GM12878 (cell line): ENCODE measurements around the gene KIFBP.

Experiments used
- FOXM1 ChIP-seq: IDR thresholded peaks from 2 replicates; pipeline ENCODE4 v1.6.1; 2012; ENCODE audit warnings: low read depth, mild to moderate bottlenecking, inconsistent platforms, low read length, moderate library complexity
- KDM1A ChIP-seq: fragments of 200-600 bp; sonication (generic); IDR thresholded peaks from 2 replicates; pipeline ENCODE4 v1.6.1; 2016; ENCODE audit warnings: borderline replicate concordance
- MXI1 ChIP-seq: fragments of 150-350 bp; IDR thresholded peaks from 2 replicates; pipeline ENCODE4 v1.6.1; 2011; ENCODE audit warnings: low read depth, mild to moderate bottlenecking, inconsistent platforms, low read length, improper control_type of control experiment
- TAF1 ChIP-seq: IDR thresholded peaks from 2 replicates; pipeline ENCODE4 v1.6.1; 2011; ENCODE audit warnings: mild to moderate bottlenecking, low read depth, low read length, borderline replicate concordance
- TF ChIP-seq, protein P1 (sequence below), 3 experiments: IDR thresholded peaks in 2 of 3; conservative IDR thresholded peaks in 1 of 3; 2 replicates each; pipeline ENCODE4 v1.5.1; 2011; ENCODE audit warnings: low read depth in 3 of 3, low read length in 3 of 3, mild to moderate bottlenecking in 3 of 3, control low read depth in 2 of 3, moderate library complexity in 2 of 3, inconsistent platforms in 1 of 3, mixed read lengths in 1 of 3; ENCODE audit not compliant: control insufficient read depth in 2 of 3, insufficient read depth in 1 of 3; ENCODE audit errors: extremely low read depth in 1 of 3
- TF ChIP-seq, protein P2 (sequence below): fragments of 150-350 bp; IDR thresholded peaks from 2 replicates; pipeline ENCODE4 v1.6.1; 2016; ENCODE audit warnings: low read depth, low read length

- TF ChIP-seq, protein P1, sequence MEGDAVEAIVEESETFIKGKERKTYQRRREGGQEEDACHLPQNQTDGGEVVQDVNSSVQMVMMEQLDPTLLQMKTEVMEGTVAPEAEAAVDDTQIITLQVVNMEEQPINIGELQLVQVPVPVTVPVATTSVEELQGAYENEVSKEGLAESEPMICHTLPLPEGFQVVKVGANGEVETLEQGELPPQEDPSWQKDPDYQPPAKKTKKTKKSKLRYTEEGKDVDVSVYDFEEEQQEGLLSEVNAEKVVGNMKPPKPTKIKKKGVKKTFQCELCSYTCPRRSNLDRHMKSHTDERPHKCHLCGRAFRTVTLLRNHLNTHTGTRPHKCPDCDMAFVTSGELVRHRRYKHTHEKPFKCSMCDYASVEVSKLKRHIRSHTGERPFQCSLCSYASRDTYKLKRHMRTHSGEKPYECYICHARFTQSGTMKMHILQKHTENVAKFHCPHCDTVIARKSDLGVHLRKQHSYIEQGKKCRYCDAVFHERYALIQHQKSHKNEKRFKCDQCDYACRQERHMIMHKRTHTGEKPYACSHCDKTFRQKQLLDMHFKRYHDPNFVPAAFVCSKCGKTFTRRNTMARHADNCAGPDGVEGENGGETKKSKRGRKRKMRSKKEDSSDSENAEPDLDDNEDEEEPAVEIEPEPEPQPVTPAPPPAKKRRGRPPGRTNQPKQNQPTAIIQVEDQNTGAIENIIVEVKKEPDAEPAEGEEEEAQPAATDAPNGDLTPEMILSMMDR (IDR thresholded peaks at IDR 0.05 in 2 of 3, conservative IDR thresholded peaks at IDR 0.05 in 1 of 3; ENCODE audit: control insufficient read depth in 2 of 3, extremely low read depth in 1 of 3, insufficient read depth in 1 of 3, low read depth in 3 of 3, low read length in 3 of 3), result no peak
- no peak for TF ChIP-seq MXI1
- no peak for TF ChIP-seq KDM1A
- TF ChIP-seq FOXM1, result peak; percentile 69
- TF ChIP-seq, protein P2, sequence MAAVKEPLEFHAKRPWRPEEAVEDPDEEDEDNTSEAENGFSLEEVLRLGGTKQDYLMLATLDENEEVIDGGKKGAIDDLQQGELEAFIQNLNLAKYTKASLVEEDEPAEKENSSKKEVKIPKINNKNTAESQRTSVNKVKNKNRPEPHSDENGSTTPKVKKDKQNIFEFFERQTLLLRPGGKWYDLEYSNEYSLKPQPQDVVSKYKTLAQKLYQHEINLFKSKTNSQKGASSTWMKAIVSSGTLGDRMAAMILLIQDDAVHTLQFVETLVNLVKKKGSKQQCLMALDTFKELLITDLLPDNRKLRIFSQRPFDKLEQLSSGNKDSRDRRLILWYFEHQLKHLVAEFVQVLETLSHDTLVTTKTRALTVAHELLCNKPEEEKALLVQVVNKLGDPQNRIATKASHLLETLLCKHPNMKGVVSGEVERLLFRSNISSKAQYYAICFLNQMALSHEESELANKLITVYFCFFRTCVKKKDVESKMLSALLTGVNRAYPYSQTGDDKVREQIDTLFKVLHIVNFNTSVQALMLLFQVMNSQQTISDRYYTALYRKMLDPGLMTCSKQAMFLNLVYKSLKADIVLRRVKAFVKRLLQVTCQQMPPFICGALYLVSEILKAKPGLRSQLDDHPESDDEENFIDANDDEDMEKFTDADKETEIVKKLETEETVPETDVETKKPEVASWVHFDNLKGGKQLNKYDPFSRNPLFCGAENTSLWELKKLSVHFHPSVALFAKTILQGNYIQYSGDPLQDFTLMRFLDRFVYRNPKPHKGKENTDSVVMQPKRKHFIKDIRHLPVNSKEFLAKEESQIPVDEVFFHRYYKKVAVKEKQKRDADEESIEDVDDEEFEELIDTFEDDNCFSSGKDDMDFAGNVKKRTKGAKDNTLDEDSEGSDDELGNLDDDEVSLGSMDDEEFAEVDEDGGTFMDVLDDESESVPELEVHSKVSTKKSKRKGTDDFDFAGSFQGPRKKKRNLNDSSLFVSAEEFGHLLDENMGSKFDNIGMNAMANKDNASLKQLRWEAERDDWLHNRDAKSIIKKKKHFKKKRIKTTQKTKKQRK, result no peak
- peak; percentile 47; the same call in 1 of the 2 replicates for TF ChIP-seq TAF1
These were observed 77.1 kb downstream of the KIFBP start for GRCh38 chr10:69065406-69066361.
